ENCODE measurements around the gene PIP5K1A.

DNA sequence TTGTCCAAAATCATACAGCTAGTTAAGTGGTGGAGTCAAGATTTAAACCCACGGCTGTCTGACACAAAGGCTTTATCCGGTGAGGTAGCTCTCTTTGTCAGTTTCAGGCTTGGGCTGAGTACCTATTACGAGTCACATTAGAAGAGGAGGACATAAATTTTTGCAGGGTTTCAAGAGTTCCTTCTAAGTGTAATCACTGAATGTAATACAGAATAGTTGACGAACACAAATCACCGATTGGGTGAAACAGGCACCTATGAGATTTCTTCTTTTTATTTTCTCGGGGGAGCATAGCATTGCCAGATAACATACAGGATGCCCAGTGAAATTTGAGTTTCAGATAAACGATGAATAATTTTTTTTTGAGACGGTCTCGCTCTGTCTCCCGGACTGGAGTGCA, 57.0 kb downstream of the PIP5K1A start:
- no peak for TF ChIP-seq EZH2 (IDR thresholded peaks at IDR 0.05; ENCODE audit: insufficient read depth, poor library complexity, severe bottlenecking)
- TF ChIP-seq EZH2phosphoT487 (IDR thresholded peaks at IDR 0.05; ENCODE audit: insufficient read depth, low read depth), result no peak
